GM13977 (cell line): ENCODE measurements around the gene ERMN.

ENCODE experiments used
- DNase-seq: peaks from one replicate; pipeline ENCODE4 v3.0.0; 2012; ENCODE audit warnings: low spot score
- CTCF ChIP-seq: IDR thresholded peaks from 2 replicates; pipeline ENCODE4 v1.5.1; 2012; ENCODE audit warnings: mild to moderate bottlenecking, control low read depth; ENCODE audit not compliant: insufficient read depth; ENCODE audit errors: extremely low read depth, missing control alignments
- in situ Hi-C: fragments of 300-500 bp; cut with MboI; formaldehyde crosslinking; loops from one replicate; pipeline ENCODE4 v1.12.0; 2022; ENCODE audit warnings: low sequenced_read_pairs, low pct_unique_long_range_greater_than_20kb, mixed read lengths, inconsistent platforms; ENCODE audit not compliant: unreplicated experiment

ERMN gene

DNA sequence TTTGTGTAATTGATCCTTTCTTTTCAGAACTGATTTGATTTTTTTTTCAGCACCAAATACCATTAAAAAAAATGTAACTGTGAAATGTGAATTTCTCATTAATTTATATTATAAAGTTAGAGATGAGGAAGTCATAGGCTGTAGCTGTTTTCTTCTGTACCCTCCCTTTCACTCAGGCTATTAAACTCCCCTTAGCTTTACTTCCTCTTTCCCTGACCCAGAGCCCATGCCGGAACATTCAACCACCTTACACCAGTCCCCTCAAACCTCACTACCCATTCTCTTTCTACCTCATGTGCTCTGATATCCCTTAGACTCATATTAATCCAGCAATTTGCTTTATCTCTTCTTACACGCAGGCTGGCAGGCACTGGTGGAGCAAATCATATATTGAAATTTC lies 55.7 kb downstream of the ERMN start:
- DNase-seq = no peak
- no peak for TF ChIP-seq CTCF
- in situ Hi-C loops = no loop called here

DNA sequence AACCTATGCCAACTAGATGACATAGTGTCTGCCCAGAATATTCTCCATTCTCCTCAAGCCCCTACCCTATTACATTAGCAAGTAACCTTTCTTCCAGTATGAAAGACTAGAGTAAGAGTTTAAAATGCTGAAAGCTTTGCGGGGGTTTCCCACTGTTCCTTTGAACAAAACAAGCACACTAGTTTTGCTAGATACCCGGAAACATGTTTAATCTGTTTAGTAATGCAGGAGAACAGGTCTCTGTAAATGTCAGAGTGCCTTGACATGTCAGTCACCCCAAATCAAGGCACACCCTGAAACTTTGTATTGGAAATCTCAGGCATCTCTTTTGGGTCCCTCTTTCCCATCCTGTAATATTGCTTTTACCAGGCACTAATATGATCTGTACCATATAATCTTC lies 56.6 kb downstream of the ERMN start:
- in situ Hi-C loops = no loop called here
- TF ChIP-seq CTCF = no peak

More for the DNA sequence above, 56.6 kb downstream of the ERMN start:
- DNase-seq = no peak
